Lower leg skin (tissue), 3 donors: ENCODE results near the gene COL13A1.

ENCODE experiments used
- CTCF ChIP-seq, 3 donors: fragments of 450-650 bp; IDR thresholded peaks; one replicate each; pipeline ENCODE4 v1.5.1; 2016; ENCODE audit warnings: antibody characterized with exemption in 3 of 3, mild to moderate bottlenecking in 3 of 3, moderate library complexity in 2 of 3
- POLR2A ChIP-seq, 2 donors: fragments of 450-650 bp; IDR thresholded peaks; one replicate each; pipeline ENCODE4 v1.6.1; 2016 to 2017; ENCODE audit warnings: antibody characterized with exemption in 2 of 2, mild to moderate bottlenecking in 1 of 2, moderate library complexity in 1 of 2

- TF ChIP-seq CTCF (IDR thresholded peaks at IDR 0.05) (no peak), POLR2A (IDR thresholded peaks at IDR 0.05) (no peak)
Measured at GRCh38 chr10:69774596-69774995, 27.1 kb upstream of the COL13A1 start.
